ENCODE data around the gene EHD4.

DNA sequence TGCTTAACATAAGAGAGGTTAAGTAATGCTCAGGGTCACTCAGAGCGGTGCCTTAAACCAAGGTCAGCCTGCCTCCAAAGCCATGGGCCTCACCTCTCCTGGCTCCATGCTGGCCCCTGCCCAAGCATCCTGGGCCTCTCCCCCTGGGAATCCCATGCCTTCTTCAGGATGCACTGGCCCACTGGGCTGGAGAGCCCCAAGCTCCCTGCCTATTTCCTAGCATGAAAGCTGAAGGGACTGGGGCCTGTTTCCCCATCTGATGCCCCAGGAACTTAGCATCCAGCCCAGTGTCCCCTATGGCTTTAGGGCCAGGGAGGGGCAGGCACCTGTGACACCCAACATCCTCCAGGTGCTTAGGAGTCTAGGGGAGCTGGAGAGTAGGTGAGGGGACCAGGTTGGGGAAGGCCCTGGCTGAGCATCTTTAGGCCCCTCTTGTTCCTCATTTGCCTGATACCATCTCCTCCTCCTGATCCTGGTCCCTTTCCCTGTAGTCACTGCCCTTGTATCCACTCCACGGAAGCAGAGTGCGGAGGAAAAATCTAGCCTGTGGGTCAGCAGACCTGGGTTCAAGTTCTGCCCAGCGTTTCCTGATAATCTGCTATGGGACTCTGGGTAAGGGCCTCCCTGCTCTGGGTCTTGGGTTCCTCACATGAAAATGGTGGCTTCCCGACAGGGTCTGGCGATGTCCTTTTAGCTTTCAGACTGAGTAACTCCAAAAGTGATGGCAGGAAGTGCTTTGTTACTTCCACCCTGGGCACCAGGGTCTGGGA, 28.6 kb downstream of the EHD4 start:
- no peak for TF ChIP-seq GATA3 (IDR thresholded peaks at IDR 0.05; ENCODE audit: low read depth, low read length)
- TF ChIP-seq GATA2 (IDR thresholded peaks at IDR 0.05; ENCODE audit: low read depth, low read length), result no peak
